ENCODE data around the gene FKBP1A.

DNA sequence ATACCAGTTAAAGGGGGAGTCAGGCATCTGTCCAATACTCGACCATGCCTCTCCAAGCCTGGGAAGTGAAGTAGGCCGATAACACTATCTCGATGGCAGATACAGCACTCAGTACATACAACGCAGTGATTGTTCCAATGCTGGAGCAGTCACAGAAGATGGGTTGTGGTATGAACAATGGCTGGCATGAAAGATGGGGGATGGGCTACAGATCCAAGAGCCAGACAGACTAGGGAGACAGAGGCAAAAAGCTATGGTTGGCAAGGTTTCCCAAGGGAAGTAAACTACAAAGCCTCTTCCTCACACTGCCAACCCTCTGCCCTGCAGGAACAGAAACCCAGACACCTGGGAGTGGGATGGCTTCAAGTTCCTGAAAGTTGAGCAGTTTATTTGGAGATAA, 19.2 kb downstream of the FKBP1A start:
- TF ChIP-seq SNAI2 (CRISPR knock-in tag; IDR thresholded peaks at IDR 0.05) (no peak), PATZ1 (CRISPR knock-in tag; IDR thresholded peaks at IDR 0.05; ENCODE audit: borderline replicate concordance) (no peak), ISL1 (CRISPR knock-in tag; IDR thresholded peaks at IDR 0.05) (no peak)
